Vagina (tissue), 2 donors: ENCODE results near the gene TBC1D8.

Experiments used
- CTCF ChIP-seq, 3 experiments: fragments of 450-650 bp in 2 of 3; fragments of 200-600 bp in 1 of 3; sonication (generic) in 1 of 3; IDR thresholded peaks; one replicate each; pipeline ENCODE4 v1.5.1; 2017 to 2019; ENCODE audit warnings: antibody characterized with exemption in 3 of 3, mild to moderate bottlenecking in 2 of 3, moderate library complexity in 2 of 3
- POLR2A ChIP-seq, 2 donors: fragments of 450-650 bp; IDR thresholded peaks; one replicate each; pipeline ENCODE4 v1.6.1; 2017; ENCODE audit warnings: antibody characterized with exemption in 2 of 2, mild to moderate bottlenecking in 2 of 2, moderate library complexity in 2 of 2

- TF ChIP-seq CTCF (IDR thresholded peaks at IDR 0.05) (no peak), POLR2A (IDR thresholded peaks at IDR 0.05) (no peak)
Measured at GRCh38 chr2:101124643-101125366, 26.4 kb downstream of the TBC1D8 start.
